GM18907 (cell line): ENCODE results near the gene LIN9.
A peak's percentile ranks its signal among the peaks of the same experiment; 100 is the strongest.
"Not testable (repeated sequence)": the region's sequence is repeated elsewhere in the genome, so short reads cannot be mapped to it uniquely, and the experiment has no call there.

Source experiments
- ATAC-seq: cut with Tn5 transposase; IDR thresholded peaks from one replicate; pipeline ENCODE4 v1.9.1; 2021; ENCODE audit warnings: mild to moderate bottlenecking, moderate library complexity; ENCODE audit not compliant: unreplicated experiment

LIN9 gene

DNA sequence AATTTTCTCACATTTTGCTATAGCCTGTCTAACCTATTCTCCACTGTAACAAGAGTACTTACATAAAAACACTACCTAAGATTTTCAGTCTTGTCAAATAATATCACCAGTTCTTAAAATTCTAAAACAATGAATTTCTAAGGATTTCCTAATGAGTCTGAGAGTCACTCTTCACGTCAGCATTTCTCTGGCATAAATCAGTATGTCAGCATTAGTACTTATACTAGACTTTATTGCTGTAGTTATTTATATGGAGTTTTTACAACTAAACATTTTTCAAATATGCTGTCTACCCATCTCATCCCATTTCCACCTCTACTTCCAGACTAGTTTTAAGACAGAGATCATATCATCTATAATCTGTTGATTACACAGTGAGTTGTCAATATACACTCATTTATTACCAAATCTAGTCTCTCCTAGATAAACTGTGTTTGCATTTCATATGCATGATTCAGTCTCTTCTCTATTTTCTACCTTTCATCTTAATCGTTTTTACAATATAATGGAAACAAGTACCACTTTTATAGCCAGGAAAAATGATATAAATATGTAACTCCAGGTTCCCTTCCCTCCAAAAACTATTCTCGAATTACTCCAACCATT is 32.8 kb downstream of the LIN9 start:
- no peak for ATAC-seq

DNA sequence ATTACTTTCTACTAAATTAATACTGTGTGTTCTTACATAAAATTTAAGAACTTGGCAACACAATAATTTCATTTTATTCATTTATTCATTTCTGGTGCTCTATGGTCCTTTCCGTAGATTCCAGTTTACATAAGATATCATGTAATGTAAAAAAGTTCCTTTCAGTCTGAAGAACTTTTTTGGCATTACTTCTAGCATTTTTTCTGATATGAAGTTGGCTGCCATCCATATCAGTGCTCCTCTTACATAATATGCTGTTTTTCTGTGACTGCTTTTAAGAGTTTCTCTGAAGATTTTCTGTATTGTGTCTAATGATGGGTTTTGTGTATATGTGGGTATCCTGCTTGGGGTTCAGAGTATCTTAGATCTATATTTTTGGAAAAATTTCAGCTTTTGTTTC is 34.8 kb downstream of the LIN9 start:
- no peak for ATAC-seq

- ATAC-seq: not testable (repeated sequence)
These were observed 36.6 kb downstream of the LIN9 start for GRCh38 chr1:226272233-226272902.

- no peak for ATAC-seq
These were observed 40.4 kb downstream of the LIN9 start for GRCh38 chr1:226268421-226269124.

DNA sequence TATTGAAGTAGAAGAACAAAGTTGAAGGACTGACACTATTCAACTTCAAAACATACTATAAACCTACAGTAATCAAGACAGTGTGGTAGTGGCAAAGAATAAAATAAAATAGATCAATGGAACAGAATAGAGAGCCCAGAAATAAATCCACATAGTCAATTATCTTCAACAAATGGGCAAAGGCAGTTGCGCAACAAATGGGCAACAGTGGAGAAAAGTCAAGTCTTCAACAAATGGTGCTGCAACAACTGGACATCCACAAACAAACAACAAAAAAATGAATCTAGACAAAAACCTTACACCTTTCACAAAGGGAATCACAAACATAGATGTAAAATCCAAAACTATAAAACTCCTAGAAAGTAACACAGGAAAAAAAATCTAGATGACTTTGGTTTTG is 47.1 kb downstream of the LIN9 start:
- ATAC-seq: no peak

GRCh38 chr1:226255380-226255779 is 53.6 kb downstream of the LIN9 start:
- ATAC-seq: no peak

DNA sequence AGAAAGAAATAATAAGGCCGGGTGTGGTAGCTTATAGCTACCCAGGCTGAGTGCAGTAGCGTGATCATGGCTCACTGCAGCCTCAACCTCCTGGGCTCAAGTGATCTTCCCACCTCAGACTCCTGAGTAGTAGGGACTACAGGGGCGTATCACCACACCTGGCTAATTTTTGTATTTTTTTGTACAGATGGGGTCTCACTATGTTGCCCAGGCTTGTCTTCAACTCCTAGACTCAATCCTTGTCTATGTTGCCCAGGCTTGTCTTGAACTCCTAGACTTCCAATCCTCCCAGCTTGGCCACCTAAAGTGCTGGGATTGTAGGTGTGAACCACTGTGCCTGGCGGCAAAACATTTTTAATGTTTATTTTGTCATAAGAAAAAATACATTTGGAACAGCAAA is 55.0 kb downstream of the LIN9 start:
- ATAC-seq: no peak

DNA sequence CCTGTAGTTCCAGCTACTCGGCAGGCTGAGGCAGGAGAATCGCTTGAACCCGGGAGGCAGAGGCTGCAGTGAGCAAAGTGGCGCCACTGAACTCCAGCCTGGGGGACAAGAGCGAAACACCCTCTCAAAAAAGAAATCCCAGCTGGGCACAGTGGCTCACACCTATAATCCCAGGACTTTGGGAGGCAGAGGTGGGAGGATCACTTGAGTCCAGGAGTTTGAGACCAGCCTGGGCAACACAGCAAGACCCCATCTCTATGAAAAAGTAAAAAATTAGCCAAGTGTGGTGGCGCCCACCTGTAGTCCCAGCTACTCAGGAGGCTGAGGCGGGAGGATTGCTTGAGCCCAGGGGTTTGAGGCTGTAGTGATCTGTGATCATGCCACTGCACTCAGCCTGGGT is 56.1 kb downstream of the LIN9 start:
- not testable (repeated sequence) for ATAC-seq

DNA sequence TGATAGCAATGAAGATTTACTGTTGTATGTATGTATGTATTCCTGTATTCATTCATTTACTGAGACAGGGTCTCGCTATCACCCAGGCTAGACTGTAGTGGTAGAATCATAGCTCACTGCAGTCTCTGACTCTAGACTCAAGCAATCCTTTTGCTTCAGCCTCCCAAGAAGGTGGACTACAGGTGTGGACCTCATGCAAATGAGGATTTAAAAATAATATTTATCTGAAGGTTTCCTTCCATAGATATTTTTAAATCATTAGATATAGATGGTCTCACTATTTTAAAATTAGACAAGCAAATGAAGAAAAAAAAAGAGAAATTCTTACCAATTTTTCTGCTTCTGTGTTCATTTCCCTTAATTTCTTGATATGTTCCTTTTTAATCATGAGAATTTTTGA is 58.5 kb downstream of the LIN9 start:
- no peak for ATAC-seq

DNA sequence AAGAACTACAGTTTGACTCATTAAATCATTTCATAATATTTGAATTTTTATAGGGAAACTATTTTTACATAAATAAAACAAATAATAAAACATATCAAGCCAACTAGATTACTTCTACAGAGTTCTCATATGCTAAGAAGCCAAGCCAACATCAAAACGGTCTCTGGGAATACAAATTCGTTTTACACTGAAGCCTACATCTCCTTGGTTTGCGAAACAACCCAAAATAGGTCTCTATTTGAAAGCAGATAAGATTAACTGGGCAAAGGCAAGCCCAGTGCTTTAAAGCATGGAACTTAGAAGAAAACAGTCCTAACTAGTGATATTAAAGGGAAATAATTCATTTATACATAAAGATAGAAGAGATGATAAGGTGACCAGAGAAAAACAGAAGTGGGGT is 60.2 kb downstream of the LIN9 start:
- no peak for ATAC-seq

GRCh38 chr1:226248091-226248490 is 60.9 kb downstream of the LIN9 start:
- ATAC-seq: no peak

- no peak for ATAC-seq
These were observed 69.5 kb downstream of the LIN9 start for GRCh38 chr1:226239421-226239820.

DNA sequence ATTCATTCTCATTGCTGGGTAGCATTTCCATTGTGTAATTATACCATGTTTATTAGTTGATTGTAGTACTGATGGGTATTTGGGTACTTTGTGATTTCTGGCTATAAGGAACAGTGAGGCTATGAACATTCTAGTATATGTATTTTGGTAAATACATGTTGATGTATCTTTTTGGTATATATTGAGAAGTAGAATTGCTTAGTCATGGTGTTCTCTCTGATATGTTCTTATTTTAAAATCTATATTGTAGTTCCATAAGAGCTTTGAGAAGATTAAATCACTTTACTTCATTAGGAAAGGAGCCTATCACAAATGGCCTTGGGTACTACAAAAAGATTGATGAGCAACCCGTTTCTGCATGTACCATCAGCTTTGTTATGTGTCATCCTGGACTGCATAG is 72.1 kb downstream of the LIN9 start:
- ATAC-seq: no peak

DNA sequence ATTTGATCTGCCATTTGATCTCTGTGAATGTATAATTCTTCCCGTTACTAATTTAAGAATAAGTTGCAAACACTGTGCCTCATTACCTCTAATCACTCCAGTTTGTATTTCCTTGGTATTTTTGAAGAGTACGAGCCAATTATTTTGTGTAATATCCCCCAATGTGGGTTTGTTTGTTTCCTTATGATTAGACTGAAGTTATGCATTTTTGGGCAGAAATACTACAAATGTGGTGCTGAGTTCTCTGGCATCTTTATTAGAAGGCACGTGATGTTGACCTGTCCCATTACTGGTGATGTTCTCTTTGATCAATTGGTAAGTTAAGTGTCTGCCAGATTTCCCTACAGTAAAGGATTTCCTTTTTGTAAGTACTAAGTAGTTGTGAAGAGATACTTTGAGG is 75.2 kb downstream of the LIN9 start:
- no peak for ATAC-seq

- peak; percentile 73 for ATAC-seq
These were observed 75.7 kb downstream of the LIN9 start for GRCh38 chr1:226233293-226233692.

GRCh38 chr1:226226601-226227000 is 82.4 kb downstream of the LIN9 start:
- no peak for ATAC-seq

- peak; percentile 73 for ATAC-seq
These were observed 85.1 kb downstream of the LIN9 start for GRCh38 chr1:226223786-226224244.

DNA sequence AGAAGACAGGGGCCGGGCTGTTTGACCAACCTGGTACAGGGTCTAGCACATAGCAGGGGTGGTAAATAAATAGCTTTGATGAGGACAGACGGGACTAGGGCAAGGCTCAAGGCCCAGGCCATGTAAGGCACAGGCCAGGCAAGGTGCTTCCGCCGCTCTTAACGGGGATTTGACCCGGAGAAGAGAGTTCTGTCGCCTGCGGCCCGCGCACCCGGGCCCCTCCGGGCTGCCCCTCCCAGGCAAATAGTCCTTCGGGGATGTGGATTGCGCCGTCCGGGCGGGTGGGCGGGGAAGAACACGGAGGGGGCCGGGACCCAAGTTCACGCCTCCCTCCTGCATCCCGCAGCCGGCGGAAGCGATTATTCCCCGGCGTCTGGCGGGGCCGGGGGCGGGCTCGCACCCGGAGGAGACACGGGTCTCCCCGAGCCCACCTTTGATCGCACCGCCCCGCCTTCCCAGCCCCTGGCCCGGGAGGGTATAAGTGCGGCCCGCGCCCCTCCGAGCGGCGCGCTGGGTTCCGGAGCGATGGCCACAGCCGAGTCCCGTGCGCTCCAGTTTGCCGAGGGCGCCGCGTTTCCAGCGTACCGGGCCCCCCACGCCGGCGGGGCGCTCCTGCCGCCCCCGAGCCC is 85.7 kb downstream of the LIN9 start, which contains the start of gene MIXL1:
TSS of gene MIXL1 (plus strand) at position 508 of the 629 bp plus-strand sequence. CDS start at position 526, 18 bp downstream.
- ATAC-seq: peak; percentile 36

DNA sequence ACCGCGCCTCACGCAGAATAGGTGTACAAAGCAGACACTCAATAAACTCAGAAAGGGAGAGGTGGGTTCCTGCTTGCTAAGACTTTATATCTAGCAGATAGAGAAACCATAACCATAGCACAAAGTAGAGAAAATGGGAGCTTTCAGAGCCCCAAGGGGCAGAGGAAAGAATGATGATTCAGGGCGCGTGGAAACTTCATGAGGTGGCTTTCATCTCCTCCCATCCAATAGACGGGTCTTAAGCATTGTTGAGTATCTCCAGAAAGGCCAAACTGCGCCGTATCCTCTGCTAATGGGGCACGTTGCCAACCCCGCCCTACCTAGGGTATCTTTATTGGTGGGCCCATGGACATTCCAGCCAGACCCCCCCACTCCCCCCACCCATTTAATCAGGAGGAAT is 86.3 kb downstream of the LIN9 start:
- no peak for ATAC-seq

DNA sequence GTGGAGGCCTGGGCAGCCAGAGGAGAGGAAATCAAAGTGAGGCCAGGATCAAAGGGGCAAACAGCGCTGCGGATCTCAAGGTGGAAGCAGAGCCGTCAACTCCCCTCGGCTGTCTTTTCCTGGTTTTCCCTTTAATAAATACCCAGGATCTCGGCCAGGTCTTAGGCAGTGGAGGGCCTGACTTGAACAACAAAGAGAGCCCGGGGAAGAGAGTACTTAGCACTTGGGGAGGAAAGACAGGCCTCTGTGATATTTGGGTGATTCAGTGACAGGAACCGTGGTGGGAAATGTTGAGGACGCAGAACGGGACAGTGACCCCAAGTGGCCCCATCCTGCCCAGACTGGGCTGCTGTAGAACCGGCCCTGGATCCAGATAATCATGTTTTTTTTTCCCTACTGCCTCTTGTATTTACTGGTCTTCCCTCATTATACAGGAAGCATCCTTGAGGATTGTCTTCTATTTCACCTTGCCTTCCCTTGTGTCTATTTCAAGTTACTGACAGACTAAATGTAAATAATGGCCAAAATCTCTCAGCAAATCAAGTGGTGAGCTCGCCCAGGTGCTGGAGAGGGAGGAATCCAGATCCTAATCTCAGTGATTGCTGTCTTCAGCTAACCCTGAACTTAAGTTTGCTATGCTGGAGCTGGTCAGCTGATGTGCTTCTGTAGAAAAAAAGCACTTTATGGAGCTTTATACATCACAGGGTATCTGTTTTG is 88.3 kb downstream of the LIN9 start:
- ATAC-seq: no peak

GRCh38 chr1:226217273-226217672 is 91.7 kb downstream of the LIN9 start:
- no peak for ATAC-seq
